Endothelial cell of umbilical vein (primary cell): Measurements from ENCODE around the gene FBLN2. TPM values are rescaled to one million over a fixed set of nuclear protein-coding genes. Genes with fewer than 3 reads are reported as not detected.

Experiments
- BruUV-seq: library from RNA; stranded (reverse); fragments of 400-500 nt; replicated peaks from 2 replicates; lab custom pipeline; 2021; lab: Mats Ljungman, UMichigan
- CTCF ChIA-PET: fragments of 300-600, 350-600 bp; sonication (Branson Sonifier 250); formaldehyde crosslinking; loops from one replicate; lab custom pipeline; 2021; ENCODE audit warnings: antibody characterized with exemption, inconsistent platforms; lab: Charles Lee
- POLR2A ChIA-PET: fragments of 300-600, 350-600 bp; sonication (Branson Sonifier 250); formaldehyde crosslinking; loops from one replicate; lab custom pipeline; 2021; ENCODE audit warnings: antibody characterized with exemption, inconsistent platforms; lab: Charles Lee
- DNase-seq: peaks from one replicate; pipeline ENCODE4 v3.0.0-alpha.2; 2011; ENCODE audit warnings: low read depth, low spot score
- FAIRE-seq: peaks from 2 replicates; lab custom pipeline; 2011; peaks lifted over from hg19 to GRCh38; lab: Jason Lieb, UNC
- H2AFZ ChIP-seq: 2 replicates; pipeline ENCODE4 v1.6.0; 2012; ENCODE audit warnings: low read depth, low read length, control low read depth, inconsistent platforms
- H3K27ac ChIP-seq: 2 replicates; pipeline ENCODE4 v1.5.1; 2011; ENCODE audit warnings: low read depth, mild to moderate bottlenecking, control low read depth, low read length, moderate library complexity; ENCODE audit not compliant: insufficient read depth
- H3K27me3 ChIP-seq, 2 experiments: 2 replicates each; pipeline versions ENCODE4 v1.6.0 to v1.6.1; 2011; ENCODE audit warnings: low read length in 2 of 2, mixed read lengths in 1 of 2; ENCODE audit not compliant: control insufficient read depth in 2 of 2, insufficient read depth in 2 of 2
- H3K36me3 ChIP-seq, 2 experiments: 2 replicates in 1 of 2; 3 replicates in 1 of 2; pipeline ENCODE4 v1.5.1; 2011; ENCODE audit warnings: low read length in 2 of 2, mild to moderate bottlenecking in 1 of 2, moderate library complexity in 1 of 2; ENCODE audit not compliant: control insufficient read depth in 2 of 2, insufficient read depth in 2 of 2; ENCODE audit errors: extremely low read depth in 1 of 2
- H3K4me1 ChIP-seq: 3 replicates; pipeline ENCODE4 v1.5.1; 2011; ENCODE audit warnings: mild to moderate bottlenecking, low read length; ENCODE audit not compliant: control insufficient read depth, insufficient read depth; ENCODE audit errors: extremely low read depth
- H3K4me2 ChIP-seq: 2 replicates; pipeline ENCODE4 v1.6.1; 2011; ENCODE audit warnings: low read length, control low read depth, mixed read lengths; ENCODE audit not compliant: insufficient read depth
- H3K4me3 ChIP-seq, 3 experiments: fragments of 200-600 bp in 1 of 3; sonication (generic), shearing (Covaris generic) in 1 of 3; replicated peaks in 1 of 3; 2 replicates each; pipeline ENCODE4 v1.5.1; 2011 to 2016; ENCODE audit warnings: control low read depth in 3 of 3, low read length in 3 of 3, mild to moderate bottlenecking in 2 of 3, inconsistent platforms in 1 of 3, low read depth in 1 of 3, moderate library complexity in 1 of 3; ENCODE audit not compliant: insufficient read depth in 1 of 3
- H3K79me2 ChIP-seq: 2 replicates; pipeline ENCODE4 v1.6.0; 2012; ENCODE audit warnings: low read length, inconsistent platforms; ENCODE audit not compliant: control insufficient read depth, insufficient read depth
- H3K9ac ChIP-seq: replicated peaks from 2 replicates; pipeline ENCODE3; 2011; ENCODE audit warnings: low read length, control low read depth; ENCODE audit not compliant: insufficient read depth; ENCODE audit errors: extremely low read depth
- H3K9me1 ChIP-seq: replicated peaks from 3 replicates; pipeline ENCODE4 v1.6.0; 2011; ENCODE audit warnings: mild to moderate bottlenecking, low read length; ENCODE audit not compliant: control insufficient read depth, insufficient read depth; ENCODE audit errors: extremely low read depth
- H3K9me3 ChIP-seq: replicated peaks from 2 replicates; pipeline ENCODE4 v1.5.1; 2012; ENCODE audit warnings: low read length, inconsistent platforms; ENCODE audit not compliant: control insufficient read depth, insufficient read depth
- H4K20me1 ChIP-seq: replicated peaks from 2 replicates; pipeline ENCODE3; 2011; ENCODE audit warnings: mild to moderate bottlenecking, low read length; ENCODE audit not compliant: control insufficient read depth, insufficient read depth; ENCODE audit errors: extremely low read depth
- POLR2A ChIP-seq: IDR thresholded peaks from 2 replicates; pipeline ENCODE4 v1.6.1; 2012; ENCODE audit warnings: low read depth, mild to moderate bottlenecking, control low read depth, low read length
- dilution Hi-C: fragments of 300-500 bp; cut with MboI; formaldehyde crosslinking; loops from one replicate; pipeline ENCODE4 v1.15.0; 2019; ENCODE audit warnings: low sequenced_read_pairs; ENCODE audit not compliant: extremely low pct_ligation_motif_present
- intact Hi-C: fragments of 100-400 bp; cut with micrococcal nuclease; formaldehyde crosslinking; loops from one replicate; pipeline ENCODE4 v1.10.0; 2022
- polyA plus RNA-seq, 4 experiments: library from polyadenylated mRNA; depleted of rRNA in 3 of 4; stranded (reverse) in 3 of 4; unstranded in 1 of 4; fragments of >200 nt; gene quantifications; 2 replicates each; pipeline versions ENCODE4 v1.2.1 to v1.2.3, GENCODE V29; 2011 to 2012; ENCODE audit warnings: missing spikeins in 1 of 4
- total RNA-seq: library from RNA; stranded (reverse); gene quantifications from 2 replicates; pipeline ENCODE4 v1.2.3, GENCODE V29; 2021
- TF ChIP-seq, protein P1 (sequence below), 2 donors: IDR thresholded peaks; 1 replicate in 1 of 2; 2 replicates in 1 of 2; pipeline ENCODE4 v1.5.1; 2011; ENCODE audit warnings: low read length in 2 of 2, mild to moderate bottlenecking in 2 of 2, moderate library complexity in 2 of 2, control low read depth in 1 of 2, inconsistent platforms in 1 of 2, low read depth in 1 of 2; ENCODE audit not compliant: insufficient read depth in 1 of 2; ENCODE audit errors: extremely low read depth in 1 of 2

FBLN2 gene
- total and polyA plus RNA-seq, 2 donors (not counting 3 experiments of a cell fraction or from before 2014, with no cell fraction given) = 1.4 to 1.9 TPM

GRCh38 chr3:13655061-13655913 lies 106.4 kb downstream of the FBLN2 start:
- no peaks in the 10 kb centered on the region for H4K20me1 ChIP-seq
- CTCF ChIA-PET = interaction anchor here (0.6 to 5.7 kb wide), 20 partner anchors 9 to 563 kb away, joined by 3 to 22 read pairs (median 4); partner anchors contain the start of genes HDAC11 and WNT7A
- dilution Hi-C loops (no loop called here), intact Hi-C loops (loop anchor here (1.0 to 10.0 kb wide), 3 partner anchors 230 to 810 kb away; partner anchors contain the start of gene CHCHD4)
- no peaks in the 10 kb centered on the region for H3K79me2 ChIP-seq
- peak overlapping the region; percentile 54 for H2AFZ ChIP-seq
- no peaks in the 10 kb centered on the region for H3K27me3 ChIP-seq
- FAIRE-seq (no peak), DNase-seq (peak; percentile 17)
- no peaks in the 10 kb centered on the region for H3K4me1 ChIP-seq
- peak overlapping the region in 1 of 3 experiments; percentile 7 for H3K4me3 ChIP-seq
- no peaks in the 10 kb centered on the region for H3K9me3 ChIP-seq
- no peak overlapping the region for H3K4me2 ChIP-seq
- TF ChIP-seq, protein P1, sequence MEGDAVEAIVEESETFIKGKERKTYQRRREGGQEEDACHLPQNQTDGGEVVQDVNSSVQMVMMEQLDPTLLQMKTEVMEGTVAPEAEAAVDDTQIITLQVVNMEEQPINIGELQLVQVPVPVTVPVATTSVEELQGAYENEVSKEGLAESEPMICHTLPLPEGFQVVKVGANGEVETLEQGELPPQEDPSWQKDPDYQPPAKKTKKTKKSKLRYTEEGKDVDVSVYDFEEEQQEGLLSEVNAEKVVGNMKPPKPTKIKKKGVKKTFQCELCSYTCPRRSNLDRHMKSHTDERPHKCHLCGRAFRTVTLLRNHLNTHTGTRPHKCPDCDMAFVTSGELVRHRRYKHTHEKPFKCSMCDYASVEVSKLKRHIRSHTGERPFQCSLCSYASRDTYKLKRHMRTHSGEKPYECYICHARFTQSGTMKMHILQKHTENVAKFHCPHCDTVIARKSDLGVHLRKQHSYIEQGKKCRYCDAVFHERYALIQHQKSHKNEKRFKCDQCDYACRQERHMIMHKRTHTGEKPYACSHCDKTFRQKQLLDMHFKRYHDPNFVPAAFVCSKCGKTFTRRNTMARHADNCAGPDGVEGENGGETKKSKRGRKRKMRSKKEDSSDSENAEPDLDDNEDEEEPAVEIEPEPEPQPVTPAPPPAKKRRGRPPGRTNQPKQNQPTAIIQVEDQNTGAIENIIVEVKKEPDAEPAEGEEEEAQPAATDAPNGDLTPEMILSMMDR (IDR thresholded peaks at IDR 0.05; ENCODE audit: extremely low read depth in 1 of 2, insufficient read depth in 1 of 2, low read depth in 1 of 2, low read length in 2 of 2) = peak; percentile 47 to 71
- no peak for TF ChIP-seq POLR2A
- no TSS peak for BruUV-seq
- H3K36me3 ChIP-seq = no peaks in the 10 kb centered on the region
- POLR2A ChIA-PET = no interaction called here
- H3K27ac ChIP-seq = no peak overlapping the region
- H3K9ac ChIP-seq = peak overlapping the region; percentile 17
- no peaks in the 10 kb centered on the region for H3K9me1 ChIP-seq
